ENCODE measurements around the gene SPINK5.

The SPINK5 gene

DNA sequence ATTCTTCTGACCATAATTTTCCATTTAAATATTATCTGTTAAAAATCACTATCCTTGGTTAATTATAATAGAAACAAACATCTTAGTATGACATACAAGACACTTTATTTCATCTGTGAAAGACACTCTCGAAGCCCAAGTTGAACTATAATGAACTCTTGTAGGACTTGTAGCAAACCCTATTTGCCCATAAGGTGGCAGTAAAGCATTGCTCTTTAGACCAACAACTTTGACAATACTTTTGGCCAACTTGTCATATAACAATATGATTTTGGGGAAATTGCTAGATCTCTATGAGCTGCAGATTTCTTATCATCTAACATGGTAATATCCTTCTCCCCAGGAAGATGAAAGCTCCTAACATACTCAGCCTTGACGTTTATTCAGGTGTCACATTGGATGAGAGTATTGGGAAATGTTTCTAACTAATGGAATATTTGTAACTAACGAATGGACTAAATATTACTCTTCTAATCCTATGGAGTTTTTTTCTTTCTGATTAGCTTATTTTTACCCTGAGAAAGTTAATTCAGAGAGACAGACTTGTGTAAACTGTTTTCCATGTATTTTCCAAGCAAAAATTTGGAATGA, 115.5 kb downstream of the SPINK5 start:
- Histone ChIP-seq H3K27me3 (replicated peaks) (no peaks in the 10 kb centered on the region), H3K36me3 (replicated peaks) (no peaks in the 10 kb centered on the region), H3K27ac (no peak overlapping the region), H3K4me3 (ENCODE audit: low read depth, low read length) (no peak overlapping the region)
- in situ Hi-C loops (cut with HindIII; ENCODE audit: low pct_ligation_motif_present, low sequenced_read_pairs), result no loop called here
- DNase-seq, result peak; percentile 30
- TF ChIP-seq, protein P1, sequence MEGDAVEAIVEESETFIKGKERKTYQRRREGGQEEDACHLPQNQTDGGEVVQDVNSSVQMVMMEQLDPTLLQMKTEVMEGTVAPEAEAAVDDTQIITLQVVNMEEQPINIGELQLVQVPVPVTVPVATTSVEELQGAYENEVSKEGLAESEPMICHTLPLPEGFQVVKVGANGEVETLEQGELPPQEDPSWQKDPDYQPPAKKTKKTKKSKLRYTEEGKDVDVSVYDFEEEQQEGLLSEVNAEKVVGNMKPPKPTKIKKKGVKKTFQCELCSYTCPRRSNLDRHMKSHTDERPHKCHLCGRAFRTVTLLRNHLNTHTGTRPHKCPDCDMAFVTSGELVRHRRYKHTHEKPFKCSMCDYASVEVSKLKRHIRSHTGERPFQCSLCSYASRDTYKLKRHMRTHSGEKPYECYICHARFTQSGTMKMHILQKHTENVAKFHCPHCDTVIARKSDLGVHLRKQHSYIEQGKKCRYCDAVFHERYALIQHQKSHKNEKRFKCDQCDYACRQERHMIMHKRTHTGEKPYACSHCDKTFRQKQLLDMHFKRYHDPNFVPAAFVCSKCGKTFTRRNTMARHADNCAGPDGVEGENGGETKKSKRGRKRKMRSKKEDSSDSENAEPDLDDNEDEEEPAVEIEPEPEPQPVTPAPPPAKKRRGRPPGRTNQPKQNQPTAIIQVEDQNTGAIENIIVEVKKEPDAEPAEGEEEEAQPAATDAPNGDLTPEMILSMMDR (IDR thresholded peaks at IDR 0.05; ENCODE audit: low read depth, low read length, missing control alignments), result peak; percentile 63

- in situ Hi-C loops (cut with HindIII; ENCODE audit: low pct_ligation_motif_present, low sequenced_read_pairs), result no loop called here
- H3K27me3 ChIP-seq (replicated peaks), result no peaks in the 10 kb centered on the region
- H3K27ac ChIP-seq, result no peak overlapping the region
- TF ChIP-seq, protein P1 (IDR thresholded peaks at IDR 0.05; ENCODE audit: low read depth, low read length, missing control alignments), result no peak
- no peaks in the 10 kb centered on the region for H3K36me3 ChIP-seq (replicated peaks)
- H3K4me3 ChIP-seq (ENCODE audit: low read depth, low read length), result no peak overlapping the region
- DNase-seq, result peak; percentile 13
Measured at GRCh38 chr5:148186248-148187003, 122.6 kb downstream of the SPINK5 start.
